Activated CD8-positive, alpha-beta memory T cell treated with anti-CD3 and anti-CD28 coated beads for 24 hours (primary cell): ENCODE measurements around the gene NMT1.
"Not testable (repeated sequence)": the region's sequence is repeated elsewhere in the genome, so short reads cannot be mapped to it uniquely, and the experiment has no call there.

Source experiments
- DNase-seq: peaks from one replicate; pipeline ENCODE4 v3.0.0-alpha.2; 2020

The NMT1 gene

DNA sequence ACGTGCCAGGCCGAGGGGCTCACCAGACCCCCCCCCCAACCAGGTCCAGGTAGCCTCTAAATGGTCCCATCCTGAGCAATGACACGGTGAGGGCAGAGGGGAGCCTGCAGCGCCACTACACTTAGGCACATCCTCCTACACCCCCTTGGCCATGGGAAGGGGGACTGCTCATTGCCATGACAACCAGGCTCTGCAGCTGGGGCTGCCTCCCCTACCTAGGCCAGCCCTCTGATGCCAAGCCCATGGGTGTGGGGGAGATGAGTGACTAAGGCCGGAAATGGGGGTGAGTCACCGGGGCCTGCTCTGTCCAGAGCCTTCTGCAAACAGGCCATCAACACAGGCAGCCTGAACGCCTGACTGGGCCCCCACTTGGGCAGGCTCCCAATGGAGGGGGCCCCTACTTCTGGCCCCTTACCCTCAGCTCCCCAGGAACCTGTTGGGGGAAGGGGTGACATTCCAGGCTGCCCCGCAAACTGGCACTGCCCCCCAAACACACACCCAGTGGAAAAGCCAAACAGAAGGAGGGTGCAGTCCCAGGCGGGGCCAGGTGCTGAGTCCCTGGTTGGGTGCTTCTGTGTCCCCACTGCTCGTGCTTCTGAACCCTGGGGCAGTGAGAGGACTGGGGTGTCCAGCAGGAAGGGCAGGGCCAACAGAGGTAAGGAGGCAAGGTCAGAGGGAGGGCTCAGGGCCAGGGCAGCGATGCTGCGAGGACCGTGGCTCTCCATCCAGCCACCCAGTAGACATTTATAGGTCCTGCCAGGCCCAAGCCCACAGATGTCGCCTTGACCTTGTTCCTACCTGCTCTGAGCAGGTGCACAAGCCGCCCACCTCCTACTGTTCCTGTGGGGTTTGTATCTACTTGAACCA lies 63.0 kb downstream of the NMT1 start:
- no peak for DNase-seq

DNA sequence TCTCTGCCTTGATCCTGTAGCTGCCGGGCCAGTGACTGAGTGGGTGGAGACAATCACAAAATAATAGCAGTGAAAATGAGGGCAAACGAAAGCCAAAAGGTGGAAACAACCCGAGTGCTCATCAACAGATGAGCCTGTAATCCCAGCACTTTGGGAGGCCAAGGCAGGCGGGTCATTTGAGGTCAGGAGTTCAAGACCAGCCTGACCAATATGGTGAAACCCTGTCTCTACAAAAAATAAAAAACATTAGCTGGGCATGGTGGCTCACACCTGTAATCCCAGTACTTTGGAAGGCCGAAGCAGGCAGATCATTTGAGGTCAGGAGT lies 63.6 kb downstream of the NMT1 start:
- not testable (repeated sequence) for DNase-seq

DNA sequence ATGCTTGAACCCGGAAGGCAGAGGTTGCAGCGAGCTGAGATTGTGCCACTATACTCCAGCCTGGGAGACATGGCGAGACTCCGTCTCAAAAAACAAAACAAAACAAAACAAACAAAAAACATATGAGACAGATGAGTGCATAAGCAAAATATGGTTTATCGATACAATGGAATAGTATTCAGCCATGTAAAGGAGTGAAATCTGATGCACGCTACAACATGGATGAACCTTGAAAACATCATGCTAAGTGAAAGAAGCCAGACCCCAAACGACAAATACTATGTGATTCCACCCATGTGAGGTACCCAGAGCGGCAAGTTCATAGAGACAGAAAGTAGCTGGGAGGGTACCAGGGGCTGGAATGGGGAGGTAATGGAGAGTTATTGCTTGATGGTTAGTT lies 64.4 kb downstream of the NMT1 start:
- DNase-seq = no peak

DNA sequence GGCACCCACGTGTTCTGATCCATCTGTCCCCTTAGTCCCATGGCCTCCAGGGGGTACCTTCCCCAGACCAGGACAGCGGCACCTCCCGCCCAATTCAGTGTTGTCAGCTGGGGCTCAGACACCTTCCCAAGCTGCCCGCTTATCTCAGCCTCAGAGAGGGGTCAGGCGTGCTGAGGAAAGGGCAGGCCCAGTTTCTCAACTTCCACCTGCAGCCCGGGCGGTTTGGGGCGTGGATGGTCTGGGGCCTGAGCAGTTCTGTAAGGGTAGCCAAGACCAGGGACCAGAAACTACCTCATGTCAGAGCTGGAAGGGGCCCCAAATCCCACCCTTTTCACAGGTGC lies 66.1 kb downstream of the NMT1 start:
- DNase-seq = no peak

DNA sequence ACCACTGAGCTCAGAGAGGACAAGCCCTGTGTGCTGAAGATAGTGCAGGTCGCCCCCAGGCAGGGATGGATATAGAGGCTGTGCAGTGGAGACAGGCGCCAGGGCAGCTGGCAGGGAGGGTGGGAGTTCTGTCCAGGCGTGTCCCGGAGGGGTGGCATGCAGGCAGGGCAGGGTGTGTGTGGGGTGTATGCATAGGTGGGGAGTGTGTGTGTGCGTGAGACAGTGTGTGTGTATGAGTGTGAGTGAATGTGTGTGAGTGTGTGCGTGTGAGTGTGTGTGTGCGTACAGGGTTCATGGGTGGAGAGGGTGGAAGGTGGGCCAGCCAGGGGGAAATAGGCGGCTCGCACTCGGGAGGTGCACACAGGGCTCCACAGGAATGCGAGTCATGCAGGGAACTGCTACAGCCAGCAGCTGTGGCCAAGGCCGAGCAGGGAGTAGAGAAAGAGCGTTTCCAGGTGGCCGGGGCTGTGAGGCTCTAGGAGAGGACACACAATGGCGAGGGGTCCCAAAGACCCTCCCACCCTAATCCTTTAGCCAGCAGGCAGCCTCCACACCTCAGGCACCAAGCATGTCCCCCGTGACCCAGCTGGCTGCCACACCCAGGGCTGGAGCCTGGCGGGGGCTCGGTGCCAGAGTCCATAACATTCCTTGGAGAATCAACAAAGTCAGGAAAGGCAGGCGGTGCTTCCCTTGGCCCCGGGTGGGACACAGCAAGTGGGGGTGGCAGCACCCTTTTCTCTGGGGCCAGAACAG lies 66.6 kb downstream of the NMT1 start:
- DNase-seq = no peak

DNA sequence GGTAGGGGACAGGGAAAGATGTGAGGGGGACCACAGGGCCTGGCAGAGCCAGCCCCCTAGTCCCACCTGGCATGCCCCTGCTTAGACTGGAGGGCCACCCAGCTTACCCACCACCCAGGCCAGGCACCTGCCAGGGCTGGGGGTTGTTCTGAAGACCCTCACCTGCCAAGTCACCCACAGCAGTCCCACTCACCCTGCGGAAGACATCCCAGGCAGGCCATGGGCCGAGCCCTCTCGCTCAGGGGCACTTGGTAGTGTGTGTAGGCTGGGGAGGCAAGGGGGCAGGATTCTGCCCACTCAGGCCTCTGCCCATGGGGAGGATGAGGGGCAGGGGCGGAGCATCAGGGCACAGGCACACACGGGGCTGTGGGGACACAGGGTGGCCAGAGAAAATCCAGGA lies 67.2 kb downstream of the NMT1 start:
- no peak for DNase-seq

DNA sequence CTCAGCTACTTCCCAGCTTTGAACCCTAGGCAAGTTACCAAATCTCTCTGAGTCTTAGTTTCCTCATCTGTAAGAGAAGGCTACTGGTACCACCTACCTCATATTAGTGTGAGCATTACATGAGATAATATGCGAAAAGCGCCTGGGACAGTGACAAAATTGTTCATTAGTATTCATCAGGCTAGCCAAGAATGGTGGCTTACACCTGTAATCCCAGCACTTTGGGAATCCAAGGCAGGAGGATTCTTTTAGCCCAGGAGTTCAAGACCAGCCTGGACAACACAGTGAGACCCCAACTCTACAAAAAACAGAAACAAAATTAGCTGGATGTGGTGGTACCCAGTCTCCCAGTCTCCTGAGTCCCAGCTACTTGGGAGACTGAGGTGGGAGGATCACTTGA lies 67.9 kb downstream of the NMT1 start:
- no peak for DNase-seq

DNA sequence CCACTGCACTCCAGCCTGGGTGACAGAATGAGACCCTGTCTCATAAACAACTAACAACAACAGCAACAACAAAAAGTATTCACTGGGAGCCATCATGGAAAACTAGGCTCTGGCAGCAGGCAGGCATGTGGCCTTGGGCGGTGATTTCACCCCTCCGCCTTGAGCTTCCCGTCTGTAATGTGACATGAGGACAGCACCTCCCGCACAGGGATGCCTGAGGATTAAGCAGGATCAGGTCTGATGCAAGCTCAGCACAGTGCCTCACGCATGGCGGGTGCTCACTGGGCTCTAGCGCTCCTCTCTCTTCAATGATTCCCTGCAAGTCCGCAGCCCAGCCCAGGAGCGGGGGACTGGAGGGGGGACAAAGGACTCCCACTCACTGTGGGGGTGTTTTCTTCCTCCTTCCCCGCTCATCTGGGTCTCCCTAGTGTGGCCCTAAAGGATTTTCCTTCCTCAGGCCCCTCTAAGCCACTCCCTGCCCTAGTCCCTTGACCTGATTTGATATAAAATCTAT lies 68.4 kb downstream of the NMT1 start:
- DNase-seq = no peak

DNA sequence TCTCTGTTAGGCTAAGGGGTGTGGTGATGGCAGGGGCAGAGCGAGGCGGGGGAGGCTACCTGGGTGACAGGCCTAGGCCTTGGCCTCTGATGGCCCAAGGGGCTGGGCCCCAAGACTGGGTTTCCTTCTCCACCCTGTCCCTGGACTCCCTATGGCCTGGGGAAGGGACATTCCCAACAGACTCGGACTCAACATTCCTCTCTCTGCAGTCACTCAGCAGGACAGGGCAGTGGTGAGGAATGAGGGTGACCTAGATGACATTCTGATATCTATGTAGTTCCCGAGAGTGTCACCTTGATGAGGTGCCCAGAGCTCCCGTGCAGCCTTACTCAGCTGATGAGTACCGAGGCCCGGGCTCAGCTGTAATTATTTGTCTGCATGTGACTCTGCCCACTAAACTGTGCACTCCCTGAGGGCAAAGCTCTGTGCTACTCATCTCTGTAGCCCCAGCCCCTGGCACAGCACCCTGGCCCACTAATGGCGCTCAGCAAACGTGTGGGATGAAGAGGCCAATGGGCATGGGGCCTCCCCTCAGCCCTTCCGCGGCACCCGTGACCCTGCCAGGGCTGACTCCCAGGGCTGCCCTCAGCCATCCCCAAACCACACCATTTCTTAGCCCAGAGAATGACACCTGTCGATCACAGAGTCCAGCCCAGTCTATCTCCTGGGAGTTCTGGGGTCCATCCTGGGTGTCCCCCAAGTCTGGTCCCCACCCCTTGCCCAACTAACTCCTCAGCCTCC lies 69.0 kb downstream of the NMT1 start:
- no peak for DNase-seq

DNA sequence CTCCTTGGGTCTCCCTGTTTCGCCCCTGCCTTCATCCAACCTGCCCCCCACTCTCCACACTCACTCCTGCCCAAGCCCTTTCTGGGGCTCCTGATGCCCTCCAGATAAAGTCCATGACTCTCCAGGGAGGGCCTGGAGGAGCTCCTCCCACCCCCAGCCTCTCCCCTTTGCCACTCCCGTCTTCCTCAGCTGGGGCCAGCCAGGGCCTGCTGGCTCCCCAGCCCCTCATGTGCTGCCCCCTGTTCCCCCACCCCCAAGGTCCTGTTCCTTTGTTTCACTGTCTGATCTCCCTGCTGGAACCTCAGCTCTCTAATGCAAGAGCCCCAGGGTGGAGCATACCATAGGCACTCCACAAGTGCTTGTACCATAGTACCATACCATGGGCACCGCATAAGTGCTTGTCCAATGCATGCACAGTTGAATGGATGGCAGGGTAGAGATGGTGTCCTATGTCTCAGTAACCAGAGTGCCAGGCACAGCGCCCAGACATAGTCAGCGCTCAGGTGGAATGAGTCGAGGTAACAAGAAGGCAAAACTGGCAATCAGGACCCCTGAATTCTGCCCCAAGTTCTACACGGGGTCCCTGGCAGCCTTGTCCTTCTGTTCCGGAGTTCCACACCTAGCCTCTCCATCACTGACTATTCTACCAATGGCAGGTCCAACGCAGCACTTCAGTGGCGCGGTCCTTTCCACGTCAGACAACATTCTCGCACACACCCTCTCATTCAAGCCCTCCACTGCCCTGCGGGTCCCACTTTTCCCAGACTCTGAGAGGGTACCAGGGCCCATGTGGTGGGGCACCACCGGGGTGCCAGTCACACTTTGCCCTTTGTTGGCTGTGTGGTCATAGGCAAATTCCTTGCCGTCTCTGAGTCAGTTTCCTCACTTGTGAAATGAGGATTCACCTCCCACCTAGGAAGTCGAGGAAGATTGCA lies 69.8 kb downstream of the NMT1 start:
- DNase-seq = no peak

DNA sequence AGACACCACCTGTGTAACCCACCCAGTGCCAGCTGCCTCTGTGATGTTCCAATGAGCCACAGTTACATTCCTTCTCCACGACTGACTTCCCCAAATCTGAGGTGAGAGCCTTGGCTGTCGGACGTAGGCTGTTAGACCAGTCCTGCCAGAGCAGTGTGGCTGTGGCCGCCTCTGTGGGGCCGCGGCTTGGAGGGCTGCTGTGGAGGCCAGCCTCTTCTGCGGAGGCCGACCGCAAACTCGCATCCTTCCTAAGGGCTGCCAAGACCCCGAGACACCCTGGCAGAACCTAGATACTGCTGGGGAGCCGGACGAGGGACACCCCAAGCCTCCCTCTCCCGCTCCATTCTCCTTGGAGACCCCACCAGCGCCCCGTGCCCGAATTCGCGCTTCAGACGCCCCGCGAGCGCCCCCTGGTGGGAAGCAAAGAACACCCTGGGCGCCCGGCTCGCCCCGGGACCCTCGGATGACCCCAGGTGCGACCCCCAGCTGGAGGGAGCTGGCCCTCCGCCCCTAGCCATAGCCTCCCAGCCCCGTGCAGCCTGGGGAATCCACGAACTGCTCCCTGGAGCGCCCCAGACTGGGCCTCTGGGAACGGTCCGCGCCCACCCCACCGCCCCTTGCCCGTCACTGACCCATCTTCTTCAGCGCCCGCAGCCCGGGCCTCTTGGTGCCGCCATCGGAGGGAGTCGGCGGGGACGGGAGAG lies 70.7 kb downstream of the NMT1 start:
- peak; percentile 84 for DNase-seq

DNA sequence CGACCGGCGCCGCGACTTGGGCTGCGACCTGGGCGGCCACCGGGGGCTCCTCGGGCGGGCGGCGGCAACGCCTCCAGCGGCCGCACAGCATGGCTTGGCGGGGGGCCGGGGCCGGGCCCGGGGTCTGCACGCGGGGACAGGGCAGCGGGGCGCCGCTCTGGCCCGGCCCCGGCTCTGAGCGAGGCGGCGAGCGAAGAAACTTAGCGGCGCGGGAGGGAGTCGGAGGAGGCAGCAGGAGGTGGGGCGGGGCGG lies 71.1 kb downstream of the NMT1 start, which contains the start of gene PLCD3:
Gene PLCD3, minus strand, starts transcription at position 196 of the 252 bp plus-strand sequence. Its CDS starts 105 bp downstream, at position 91.
- DNase-seq = no peak

DNA sequence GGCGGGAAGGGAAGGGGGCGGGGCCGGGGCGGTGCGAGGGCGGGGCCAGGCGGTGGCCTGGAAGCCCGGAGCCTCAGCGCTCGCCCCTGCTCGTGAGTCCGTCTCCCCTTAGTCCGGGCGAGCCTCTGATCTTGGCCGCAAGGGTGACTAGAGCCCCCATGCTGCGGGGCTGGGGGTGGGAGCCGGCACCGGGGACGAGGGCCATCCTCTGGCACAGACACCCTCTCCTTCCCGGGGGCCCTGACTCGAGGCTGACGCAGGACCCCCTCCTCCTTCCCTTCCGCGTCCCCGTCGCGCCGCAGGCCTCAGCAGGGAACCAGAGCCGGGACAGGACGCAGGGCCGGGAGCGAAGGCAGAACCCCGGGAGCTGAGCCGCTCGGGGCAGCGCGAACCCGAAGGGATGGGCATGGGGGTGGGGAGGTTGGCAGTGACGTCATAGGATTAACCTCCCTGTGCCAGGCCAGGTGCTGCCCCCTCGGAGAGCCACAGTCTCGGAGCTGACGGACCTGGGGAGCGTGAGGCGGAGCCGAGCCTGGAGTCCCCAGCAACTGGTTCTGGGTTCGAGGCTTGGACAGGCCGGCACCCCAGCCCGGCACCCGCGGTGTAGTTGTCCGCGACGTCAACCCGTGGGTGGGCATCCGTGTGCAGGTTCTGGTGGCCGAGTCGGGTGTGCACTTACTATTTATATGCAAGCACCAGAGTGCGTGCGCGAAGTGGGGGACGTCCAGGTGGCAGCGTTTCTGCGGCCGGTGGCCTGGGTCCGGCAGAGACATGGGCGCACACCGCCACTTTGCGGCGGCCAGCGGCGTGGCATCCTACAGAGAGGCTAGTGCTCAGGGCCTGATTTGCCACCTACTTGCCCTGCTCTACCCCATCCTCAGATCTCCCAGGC lies 71.7 kb downstream of the NMT1 start:
- peak; percentile 92 for DNase-seq

DNA sequence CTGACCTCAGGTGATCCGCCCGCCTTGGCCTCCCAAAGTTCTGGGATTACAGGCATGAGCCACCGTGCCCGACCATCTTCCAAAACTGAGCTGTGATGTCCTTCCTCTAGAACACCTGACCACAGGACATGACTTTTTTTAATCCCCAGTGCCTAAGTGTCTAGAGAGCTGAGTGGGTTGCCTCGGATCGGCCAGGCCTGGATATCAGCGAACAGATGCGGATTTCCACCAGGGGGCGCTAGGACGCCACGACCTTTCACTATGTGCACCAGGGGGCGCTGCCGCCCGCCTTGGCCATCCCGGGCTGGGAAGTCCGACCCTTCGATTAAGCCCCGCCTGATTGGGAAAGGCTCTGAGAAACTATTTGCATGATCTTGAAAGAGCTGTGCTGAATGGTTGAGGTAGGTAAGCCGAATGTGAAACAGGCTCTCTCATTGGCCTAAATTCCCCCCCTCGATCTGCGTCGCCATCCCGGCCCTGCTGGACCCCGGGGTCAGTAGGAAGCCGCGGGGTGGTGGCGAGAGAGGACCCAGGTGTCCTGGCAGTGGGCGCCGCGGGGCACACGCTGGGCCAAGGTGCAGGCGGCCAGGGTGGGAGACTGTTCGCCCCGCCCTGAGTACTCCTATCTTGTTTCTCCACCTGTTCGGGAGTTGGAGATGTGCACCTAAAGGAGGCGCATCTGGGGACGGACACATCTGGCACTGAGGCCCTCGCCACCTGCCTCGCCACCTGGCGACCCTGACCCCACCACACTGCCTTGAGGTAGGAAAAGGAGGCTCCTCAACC lies 74.3 kb downstream of the NMT1 start, which contains the start of gene ACBD4:
Gene ACBD4, plus strand, starts transcription at position 496 of the 786 bp plus-strand sequence. CDS start 458 bp downstream, outside the sequence.
- DNase-seq = peak; percentile 100

DNA sequence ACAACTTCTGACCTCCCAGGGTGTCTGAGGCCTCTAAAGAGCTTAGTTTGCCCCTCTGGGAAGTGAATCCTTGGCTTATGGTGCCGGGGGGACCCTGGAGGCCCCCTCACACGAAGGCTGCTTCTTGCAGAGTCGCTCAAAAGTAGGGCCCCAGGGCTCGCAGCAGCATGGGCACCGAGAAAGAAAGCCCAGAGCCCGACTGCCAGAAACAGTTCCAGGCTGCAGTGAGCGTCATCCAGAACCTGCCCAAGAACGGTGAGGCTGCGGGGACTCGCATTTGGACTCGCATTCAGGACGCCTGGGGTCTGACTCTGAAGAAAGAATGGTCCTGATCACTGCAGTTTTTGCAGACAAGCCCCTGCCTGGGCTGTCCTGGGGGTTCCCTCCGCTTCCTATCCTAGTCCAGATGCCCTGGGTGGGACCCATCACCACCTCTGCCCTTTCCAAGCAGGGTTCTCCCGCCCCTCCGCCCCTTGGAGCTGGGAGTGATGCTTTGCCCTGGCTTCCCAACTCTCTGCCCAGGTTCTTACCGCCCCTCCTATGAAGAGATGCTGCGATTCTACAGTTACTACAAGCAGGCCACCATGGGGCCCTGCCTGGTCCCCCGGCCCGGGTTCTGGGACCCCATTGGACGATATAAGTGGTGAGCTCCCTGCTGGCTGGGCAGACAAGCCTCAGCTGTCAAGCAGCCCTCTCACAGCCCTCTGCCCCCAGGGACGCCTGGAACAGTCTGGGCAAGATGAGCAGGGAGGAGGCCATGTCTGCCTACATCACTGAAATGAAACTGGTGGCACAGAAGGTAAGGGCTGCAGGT lies 75.1 kb downstream of the NMT1 start:
- DNase-seq = no peak

DNA sequence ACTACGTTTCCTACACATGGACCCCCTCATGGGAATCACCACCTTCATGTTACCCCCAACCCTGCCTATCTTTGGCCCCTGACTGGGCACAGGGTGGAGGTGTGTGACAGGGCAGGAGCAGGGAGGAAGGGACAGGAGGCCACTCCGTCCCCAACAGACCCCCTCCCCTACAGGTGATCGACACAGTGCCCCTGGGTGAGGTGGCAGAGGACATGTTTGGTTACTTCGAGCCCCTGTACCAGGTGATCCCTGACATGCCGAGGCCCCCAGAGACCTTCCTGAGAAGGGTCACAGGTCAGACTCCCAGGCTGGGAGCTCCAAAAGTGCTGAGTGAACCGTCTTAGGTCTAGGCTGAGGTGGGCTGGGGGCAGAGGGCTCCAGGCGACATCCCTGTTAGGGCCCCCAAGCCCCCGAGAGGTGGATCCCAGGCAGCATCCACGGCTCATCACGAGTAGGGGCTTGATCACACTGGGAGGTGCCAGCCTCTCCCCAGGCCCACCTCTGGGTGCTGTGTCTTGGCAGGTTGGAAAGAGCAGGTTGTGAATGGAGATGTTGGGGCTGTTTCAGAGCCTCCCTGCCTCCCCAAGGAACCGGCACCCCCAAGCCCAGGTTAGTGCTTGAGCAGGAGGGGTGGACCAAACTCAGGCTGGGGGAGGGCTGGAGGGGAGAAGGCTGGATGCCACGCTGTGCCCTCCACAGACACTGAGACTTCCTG lies 75.9 kb downstream of the NMT1 start:
- DNase-seq = no peak

DNA sequence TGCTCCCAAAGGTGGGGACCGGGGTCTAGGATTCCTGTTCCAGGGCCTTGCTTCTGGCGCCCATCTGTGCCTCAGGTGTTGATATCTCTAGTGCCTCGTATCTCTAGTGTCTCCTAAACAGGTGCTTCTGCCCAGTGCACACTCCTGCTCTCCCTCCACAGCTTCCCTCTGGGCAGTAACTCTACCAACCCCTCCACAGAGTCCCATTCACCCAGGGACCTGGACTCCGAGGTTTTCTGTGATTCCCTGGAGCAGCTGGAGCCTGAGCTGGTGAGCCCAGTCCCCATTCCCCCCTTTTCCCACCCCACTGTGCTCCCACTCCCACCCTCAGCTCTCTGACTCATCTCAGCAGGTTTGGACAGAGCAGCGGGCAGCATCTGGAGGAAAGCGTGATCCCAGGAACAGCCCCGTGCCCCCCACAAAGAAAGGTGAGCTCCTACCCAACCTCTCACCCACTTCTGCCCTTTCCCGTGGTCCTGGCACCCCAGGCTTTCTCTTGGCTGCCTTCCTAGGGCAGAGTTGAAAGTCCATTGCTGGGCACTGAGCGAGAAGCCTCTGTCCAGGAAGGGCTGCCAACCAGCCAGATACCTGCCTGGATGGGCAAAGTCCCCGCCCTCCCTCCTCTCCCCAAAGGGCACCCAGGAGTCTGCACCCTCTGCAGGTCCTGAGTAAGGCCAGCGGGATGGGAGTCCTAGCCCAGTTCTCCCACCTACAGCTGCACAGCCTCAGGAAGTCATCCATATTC lies 76.6 kb downstream of the NMT1 start:
- DNase-seq = no peak
